ENCODE data around the gene HUNK.

Gene HUNK

GRCh38 chr21:31948676-31949075, 75.9 kb downstream of the HUNK start:
- Histone ChIP-seq H3K9me3 (ENCODE audit: control insufficient read depth, insufficient read depth, low read length) (no peaks in the 10 kb centered on the region), H3K4me3 (ENCODE audit: low read length) (no peak overlapping the region), H3K79me2 (ENCODE audit: control insufficient read depth, low read length) (no peaks in the 10 kb centered on the region), H3K27me3 (ENCODE audit: control insufficient read depth, low read length) (no peaks in the 10 kb centered on the region), H3K4me2 (ENCODE audit: low read length) (no peak overlapping the region), H3K4me1 (ENCODE audit: control insufficient read depth, low read length) (peaks cover 9% of the 10 kb centered on the region), H3K9me2 (replicated peaks; ENCODE audit: control insufficient read depth, low read length) (no peaks in the 10 kb centered on the region), H3F3A (ENCODE audit: control insufficient read depth, insufficient read depth) (no peaks in the 10 kb centered on the region), H3K36me3 (ENCODE audit: control insufficient read depth, low read length) (no peaks in the 10 kb centered on the region), H3K27ac (ENCODE audit: low read depth, low read length) (no peak overlapping the region), H4K20me1 (ENCODE audit: control insufficient read depth, insufficient read depth, low read depth, low read length) (no peaks in the 10 kb centered on the region)
- TF ChIP-seq CTCF (IDR thresholded peaks at IDR 0.05; ENCODE audit: low read depth, low read length, poor library complexity, severe bottlenecking) (no peak), EZH2phosphoT487 (IDR thresholded peaks at IDR 0.05; ENCODE audit: borderline replicate concordance, low read length) (no peak)

GRCh38 chr21:31952828-31953227, 80.0 kb downstream of the HUNK start:
- TF ChIP-seq EZH2phosphoT487 (IDR thresholded peaks at IDR 0.05; ENCODE audit: borderline replicate concordance, low read length) (no peak), CTCF (IDR thresholded peaks at IDR 0.05; ENCODE audit: low read depth, low read length, poor library complexity, severe bottlenecking) (no peak)
- no peaks in the 10 kb centered on the region for H3K36me3 ChIP-seq (ENCODE audit: control insufficient read depth, low read length)
- H4K20me1 ChIP-seq (ENCODE audit: control insufficient read depth, insufficient read depth, low read depth, low read length): no peaks in the 10 kb centered on the region
- no peaks in the 10 kb centered on the region for H3K9me3 ChIP-seq (ENCODE audit: control insufficient read depth, insufficient read depth, low read length)
- H3K4me2 ChIP-seq (ENCODE audit: low read length): no peak overlapping the region
- H3K4me3 ChIP-seq (ENCODE audit: low read length): no peak overlapping the region
- no peaks in the 10 kb centered on the region for H3K9me2 ChIP-seq (replicated peaks; ENCODE audit: control insufficient read depth, low read length)
- no peaks in the 10 kb centered on the region for H3K27me3 ChIP-seq (ENCODE audit: control insufficient read depth, low read length)
- peaks cover 9% of the 10 kb centered on the region for H3K4me1 ChIP-seq (ENCODE audit: control insufficient read depth, low read length)
- no peaks in the 10 kb centered on the region for H3F3A ChIP-seq (ENCODE audit: control insufficient read depth, insufficient read depth)
- no peaks in the 10 kb centered on the region for H3K79me2 ChIP-seq (ENCODE audit: control insufficient read depth, low read length)
- H3K27ac ChIP-seq (ENCODE audit: low read depth, low read length): no peak overlapping the region

GRCh38 chr21:31957631-31958030, 84.8 kb downstream of the HUNK start:
- Histone ChIP-seq H3K27ac (ENCODE audit: low read depth, low read length) (no peak overlapping the region), H4K20me1 (ENCODE audit: control insufficient read depth, insufficient read depth, low read depth, low read length) (no peaks in the 10 kb centered on the region), H3F3A (ENCODE audit: control insufficient read depth, insufficient read depth) (no peaks in the 10 kb centered on the region), H3K9me3 (ENCODE audit: control insufficient read depth, insufficient read depth, low read length) (no peaks in the 10 kb centered on the region), H3K36me3 (ENCODE audit: control insufficient read depth, low read length) (no peaks in the 10 kb centered on the region), H3K4me3 (ENCODE audit: low read length) (no peak overlapping the region), H3K27me3 (ENCODE audit: control insufficient read depth, low read length) (no peaks in the 10 kb centered on the region), H3K4me2 (ENCODE audit: low read length) (no peak overlapping the region), H3K4me1 (ENCODE audit: control insufficient read depth, low read length) (no peaks in the 10 kb centered on the region), H3K9me2 (replicated peaks; ENCODE audit: control insufficient read depth, low read length) (no peaks in the 10 kb centered on the region; the same call in 1 of the 2 replicates), H3K79me2 (ENCODE audit: control insufficient read depth, low read length) (no peaks in the 10 kb centered on the region)
- TF ChIP-seq EZH2phosphoT487 (IDR thresholded peaks at IDR 0.05; ENCODE audit: borderline replicate concordance, low read length): no peak
- no peak for TF ChIP-seq CTCF (IDR thresholded peaks at IDR 0.05; ENCODE audit: low read depth, low read length, poor library complexity, severe bottlenecking)

- no peak overlapping the region for H3K4me2 ChIP-seq (ENCODE audit: low read length)
- H3K9me2 ChIP-seq (replicated peaks; ENCODE audit: control insufficient read depth, low read length): no peaks in the 10 kb centered on the region; the same call in 1 of the 2 replicates
- H3K4me3 ChIP-seq (ENCODE audit: low read length): no peak overlapping the region
- no peak for TF ChIP-seq CTCF (IDR thresholded peaks at IDR 0.05; ENCODE audit: low read depth, low read length, poor library complexity, severe bottlenecking)
- no peak for TF ChIP-seq EZH2phosphoT487 (IDR thresholded peaks at IDR 0.05; ENCODE audit: borderline replicate concordance, low read length)
- no peaks in the 10 kb centered on the region for H4K20me1 ChIP-seq (ENCODE audit: control insufficient read depth, insufficient read depth, low read depth, low read length)
- H3F3A ChIP-seq (ENCODE audit: control insufficient read depth, insufficient read depth): no peaks in the 10 kb centered on the region
- no peaks in the 10 kb centered on the region for H3K36me3 ChIP-seq (ENCODE audit: control insufficient read depth, low read length)
- H3K4me1 ChIP-seq (ENCODE audit: control insufficient read depth, low read length): no peaks in the 10 kb centered on the region
- no peaks in the 10 kb centered on the region for H3K27me3 ChIP-seq (ENCODE audit: control insufficient read depth, low read length)
- H3K79me2 ChIP-seq (ENCODE audit: control insufficient read depth, low read length): no peaks in the 10 kb centered on the region
- H3K9me3 ChIP-seq (ENCODE audit: control insufficient read depth, insufficient read depth, low read length): no peaks in the 10 kb centered on the region
- no peak overlapping the region for H3K27ac ChIP-seq (ENCODE audit: low read depth, low read length)
These were observed 87.1 kb downstream of the HUNK start for GRCh38 chr21:31959881-31960280.

All from DOHH2 (cell line).